SK-N-SH treated with all-trans-retinoic acid at 6 μM for 48 hours (cell line): ENCODE measurements around the gene FBXL5.

Experiments used
- ATAC-seq: fragments of 200-7000 bp; cut with Tn5 transposase; 3 replicates; pipeline ENCODE4 v1.9.1; 2020; ENCODE audit warnings: mild to moderate bottlenecking, moderate library complexity
- ARNTL ChIP-seq: fragments of 450-650 bp; formaldehyde crosslinking; IDR thresholded peaks from 2 replicates; pipeline ENCODE4 v1.5.0; 2020; ENCODE audit warnings: low read depth, mild to moderate bottlenecking, moderate library complexity, borderline replicate concordance
- BACH2 ChIP-seq: fragments of 250-450 bp; sonication (Bioruptor Pico); IDR thresholded peaks from 2 replicates; pipeline ENCODE4 v1.9.0; 2021; ENCODE audit warnings: mild to moderate bottlenecking, borderline replicate concordance
- CSDC2 ChIP-seq: fragments of 250-450 bp; sonication (Bioruptor Pico); IDR thresholded peaks from 2 replicates; pipeline ENCODE4 v1.5.0; 2020; ENCODE audit warnings: mild to moderate bottlenecking, moderate library complexity
- ESRRG ChIP-seq: fragments of 250-450 bp; sonication (Bioruptor Pico); IDR thresholded peaks from 2 replicates; pipeline ENCODE4 v1.6.1; 2021; ENCODE audit warnings: mild to moderate bottlenecking
- GLIS3 ChIP-seq: fragments of 250-450 bp; sonication (Bioruptor Pico); IDR thresholded peaks from 2 replicates; pipeline ENCODE4 v1.5.0; 2020; ENCODE audit warnings: mild to moderate bottlenecking, moderate library complexity
- ISL1 ChIP-seq: fragments of 250-450 bp; sonication (Bioruptor Pico); IDR thresholded peaks from 2 replicates; pipeline ENCODE4 v2.1.2; 2022; ENCODE audit warnings: mild to moderate bottlenecking, moderate library complexity
- OSR1 ChIP-seq: fragments of 250-450 bp; sonication (Bioruptor Pico); IDR thresholded peaks from 2 replicates; pipeline ENCODE4 v1.8.0; 2022; ENCODE audit warnings: moderate library complexity, mild to moderate bottlenecking, inconsistent platforms
- PPARA ChIP-seq: fragments of 250-450 bp; sonication (Bioruptor Pico); IDR thresholded peaks from 2 replicates; pipeline ENCODE4 v1.5.0; 2020; ENCODE audit warnings: mild to moderate bottlenecking, borderline replicate concordance
- RARB ChIP-seq: fragments of 250-450 bp; sonication (Bioruptor Pico); IDR thresholded peaks from 2 replicates; pipeline ENCODE4 v1.8.0; 2021; ENCODE audit warnings: mild to moderate bottlenecking, moderate library complexity
- SNAI2 ChIP-seq: fragments of 250-450 bp; sonication (Bioruptor Pico); IDR thresholded peaks from 2 replicates; pipeline ENCODE4 v1.5.0; 2020; ENCODE audit warnings: mild to moderate bottlenecking, moderate library complexity
- TCF4 ChIP-seq: fragments of 250-450 bp; sonication (Bioruptor Pico); IDR thresholded peaks from 2 replicates; pipeline ENCODE4 v1.8.0; 2021; ENCODE audit warnings: mild to moderate bottlenecking, moderate library complexity, borderline replicate concordance
- TOX ChIP-seq: fragments of 250-450 bp; sonication (Bioruptor Pico); IDR thresholded peaks from 2 replicates; pipeline ENCODE4 v1.8.0; 2021; ENCODE audit warnings: mild to moderate bottlenecking, moderate library complexity, borderline replicate concordance
- ZFP3 ChIP-seq: fragments of 250-450 bp; sonication (Bioruptor Pico); IDR thresholded peaks from 2 replicates; pipeline ENCODE4 v1.5.0; 2020; ENCODE audit warnings: mild to moderate bottlenecking, moderate library complexity
- ZFP30 ChIP-seq: fragments of 450-650 bp; formaldehyde crosslinking; IDR thresholded peaks from 2 replicates; pipeline ENCODE4 v1.5.0; 2022; ENCODE audit warnings: mild to moderate bottlenecking, moderate library complexity
- ZNF565 ChIP-seq: fragments of 450-650 bp; formaldehyde crosslinking; conservative IDR thresholded peaks from 2 replicates; pipeline ENCODE4 v1.5.0; 2020; ENCODE audit warnings: low read depth, mild to moderate bottlenecking, moderate library complexity
- ZNF70 ChIP-seq: fragments of 450-650 bp; formaldehyde crosslinking; IDR thresholded peaks from 2 replicates; pipeline ENCODE4 v1.5.0; 2020; ENCODE audit warnings: mild to moderate bottlenecking, moderate library complexity
- ZNF8 ChIP-seq: fragments of 450-650 bp; formaldehyde crosslinking; IDR thresholded peaks from 2 replicates; pipeline ENCODE4 v1.5.0; 2020; ENCODE audit warnings: mild to moderate bottlenecking, moderate library complexity
- TF ChIP-seq, protein P1 (sequence below): fragments of 250-450 bp; sonication (Bioruptor Pico); IDR thresholded peaks from 2 replicates; pipeline ENCODE4 v1.5.1; 2021; ENCODE audit warnings: mild to moderate bottlenecking, moderate library complexity
- TF ChIP-seq, protein P2 (sequence below): fragments of 250-450 bp; sonication (Bioruptor Pico); IDR thresholded peaks from 2 replicates; pipeline ENCODE4 v1.8.0; 2021; ENCODE audit warnings: low read depth, mild to moderate bottlenecking, moderate library complexity, borderline replicate concordance
- TF ChIP-seq, protein P3 (sequence below): fragments of 250-450 bp; sonication (Bioruptor Pico); IDR thresholded peaks from 2 replicates; pipeline ENCODE4 v1.8.0; 2020; ENCODE audit warnings: mild to moderate bottlenecking, moderate library complexity, borderline replicate concordance
- TF ChIP-seq, protein P4 (sequence below): fragments of 250-450 bp; sonication (Bioruptor Pico); IDR thresholded peaks from 2 replicates; pipeline ENCODE4 v1.5.1; 2020; ENCODE audit warnings: low read depth, mild to moderate bottlenecking, moderate library complexity
- TF ChIP-seq, protein P5 (sequence below): fragments of 250-450 bp; sonication (Bioruptor Pico); IDR thresholded peaks from 2 replicates; pipeline ENCODE4 v1.5.0; 2020; ENCODE audit warnings: mild to moderate bottlenecking, moderate library complexity

Gene FBXL5

DNA sequence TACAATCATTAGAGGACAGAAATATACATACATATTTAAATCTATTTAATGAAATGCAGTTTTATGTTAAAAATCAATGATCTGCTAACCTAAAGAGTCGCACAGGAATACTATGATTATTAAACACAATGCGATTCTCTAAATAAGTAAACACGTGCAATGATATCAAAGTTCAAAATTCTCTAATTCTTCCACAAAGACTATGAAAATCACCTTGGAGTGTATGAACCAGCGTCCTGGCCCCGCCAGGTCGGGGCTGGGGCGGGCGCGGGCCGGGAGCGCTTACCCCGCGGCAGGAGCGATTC lies 25.9 kb upstream of the FBXL5 start:
- no peak for ATAC-seq
- TF ChIP-seq ZFP30 (CRISPR knock-in tag): no peak

DNA sequence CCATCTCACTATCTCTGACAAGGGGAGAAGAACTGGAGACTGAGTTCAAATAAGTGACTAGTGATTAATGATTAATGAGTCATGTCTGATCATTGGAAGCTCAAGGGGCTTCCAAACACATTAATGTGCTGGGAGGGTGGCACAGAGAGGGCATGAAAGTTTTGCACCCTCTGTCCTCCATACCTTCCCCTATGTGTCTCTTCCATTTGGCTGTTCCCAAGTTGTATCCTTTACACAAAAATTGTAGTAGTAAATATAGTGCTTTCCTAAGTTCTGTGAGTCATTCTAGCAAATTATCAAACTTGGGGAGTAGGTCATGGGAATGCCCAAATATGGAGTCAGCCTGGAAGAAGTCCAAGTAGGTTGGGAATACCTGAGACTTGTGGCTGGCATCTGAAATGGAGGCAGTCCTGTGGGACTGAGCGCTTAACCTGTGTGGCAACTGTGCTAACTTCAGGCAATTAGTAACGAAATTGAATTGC lies 22.4 kb upstream of the FBXL5 start:
- ATAC-seq: no peak
- TF ChIP-seq TOX (CRISPR knock-in tag): no peak
- TF ChIP-seq ZFP3 (CRISPR knock-in tag): no peak
- TF ChIP-seq ZNF70 (CRISPR knock-in tag): no peak
- TF ChIP-seq, protein P1, sequence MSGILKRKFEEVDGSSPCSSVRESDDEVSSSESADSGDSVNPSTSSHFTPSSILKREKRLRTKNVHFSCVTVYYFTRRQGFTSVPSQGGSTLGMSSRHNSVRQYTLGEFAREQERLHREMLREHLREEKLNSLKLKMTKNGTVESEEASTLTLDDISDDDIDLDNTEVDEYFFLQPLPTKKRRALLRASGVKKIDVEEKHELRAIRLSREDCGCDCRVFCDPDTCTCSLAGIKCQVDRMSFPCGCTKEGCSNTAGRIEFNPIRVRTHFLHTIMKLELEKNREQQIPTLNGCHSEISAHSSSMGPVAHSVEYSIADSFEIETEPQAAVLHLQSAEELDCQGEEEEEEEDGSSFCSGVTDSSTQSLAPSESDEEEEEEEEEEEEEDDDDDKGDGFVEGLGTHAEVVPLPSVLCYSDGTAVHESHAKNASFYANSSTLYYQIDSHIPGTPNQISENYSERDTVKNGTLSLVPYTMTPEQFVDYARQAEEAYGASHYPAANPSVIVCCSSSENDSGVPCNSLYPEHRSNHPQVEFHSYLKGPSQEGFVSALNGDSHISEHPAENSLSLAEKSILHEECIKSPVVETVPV (CRISPR knock-in tag): no peak
- TF ChIP-seq ZNF565: no peak
- TF ChIP-seq, protein P2, sequence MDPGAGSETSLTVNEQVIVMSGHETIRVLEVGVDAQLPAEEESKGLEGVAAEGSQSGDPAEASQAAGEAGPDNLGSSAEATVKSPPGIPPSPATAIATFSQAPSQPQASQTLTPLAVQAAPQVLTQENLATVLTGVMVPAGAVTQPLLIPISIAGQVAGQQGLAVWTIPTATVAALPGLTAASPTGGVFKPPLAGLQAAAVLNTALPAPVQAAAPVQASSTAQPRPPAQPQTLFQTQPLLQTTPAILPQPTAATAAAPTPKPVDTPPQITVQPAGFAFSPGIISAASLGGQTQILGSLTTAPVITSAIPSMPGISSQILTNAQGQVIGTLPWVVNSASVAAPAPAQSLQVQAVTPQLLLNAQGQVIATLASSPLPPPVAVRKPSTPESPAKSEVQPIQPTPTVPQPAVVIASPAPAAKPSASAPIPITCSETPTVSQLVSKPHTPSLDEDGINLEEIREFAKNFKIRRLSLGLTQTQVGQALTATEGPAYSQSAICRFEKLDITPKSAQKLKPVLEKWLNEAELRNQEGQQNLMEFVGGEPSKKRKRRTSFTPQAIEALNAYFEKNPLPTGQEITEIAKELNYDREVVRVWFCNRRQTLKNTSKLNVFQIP (CRISPR knock-in tag): no peak
- TF ChIP-seq ARNTL: no peak
- TF ChIP-seq, protein P3, sequence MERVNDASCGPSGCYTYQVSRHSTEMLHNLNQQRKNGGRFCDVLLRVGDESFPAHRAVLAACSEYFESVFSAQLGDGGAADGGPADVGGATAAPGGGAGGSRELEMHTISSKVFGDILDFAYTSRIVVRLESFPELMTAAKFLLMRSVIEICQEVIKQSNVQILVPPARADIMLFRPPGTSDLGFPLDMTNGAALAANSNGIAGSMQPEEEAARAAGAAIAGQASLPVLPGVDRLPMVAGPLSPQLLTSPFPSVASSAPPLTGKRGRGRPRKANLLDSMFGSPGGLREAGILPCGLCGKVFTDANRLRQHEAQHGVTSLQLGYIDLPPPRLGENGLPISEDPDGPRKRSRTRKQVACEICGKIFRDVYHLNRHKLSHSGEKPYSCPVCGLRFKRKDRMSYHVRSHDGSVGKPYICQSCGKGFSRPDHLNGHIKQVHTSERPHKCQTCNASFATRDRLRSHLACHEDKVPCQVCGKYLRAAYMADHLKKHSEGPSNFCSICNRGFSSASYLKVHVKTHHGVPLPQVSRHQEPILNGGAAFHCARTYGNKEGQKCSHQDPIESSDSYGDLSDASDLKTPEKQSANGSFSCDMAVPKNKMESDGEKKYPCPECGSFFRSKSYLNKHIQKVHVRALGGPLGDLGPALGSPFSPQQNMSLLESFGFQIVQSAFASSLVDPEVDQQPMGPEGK (CRISPR knock-in tag): no peak
- no peak for TF ChIP-seq PPARA (CRISPR knock-in tag)
- TF ChIP-seq, protein P4, sequence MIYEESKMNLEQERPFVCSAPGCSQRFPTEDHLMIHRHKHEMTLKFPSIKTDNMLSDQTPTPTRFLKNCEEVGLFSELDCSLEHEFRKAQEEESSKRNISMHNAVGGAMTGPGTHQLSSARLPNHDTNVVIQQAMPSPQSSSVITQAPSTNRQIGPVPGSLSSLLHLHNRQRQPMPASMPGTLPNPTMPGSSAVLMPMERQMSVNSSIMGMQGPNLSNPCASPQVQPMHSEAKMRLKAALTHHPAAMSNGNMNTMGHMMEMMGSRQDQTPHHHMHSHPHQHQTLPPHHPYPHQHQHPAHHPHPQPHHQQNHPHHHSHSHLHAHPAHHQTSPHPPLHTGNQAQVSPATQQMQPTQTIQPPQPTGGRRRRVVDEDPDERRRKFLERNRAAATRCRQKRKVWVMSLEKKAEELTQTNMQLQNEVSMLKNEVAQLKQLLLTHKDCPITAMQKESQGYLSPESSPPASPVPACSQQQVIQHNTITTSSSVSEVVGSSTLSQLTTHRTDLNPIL: no peak
- no peak for TF ChIP-seq TCF4
- TF ChIP-seq RARB: no peak
- no peak for TF ChIP-seq ZFP30 (CRISPR knock-in tag)
- no peak for TF ChIP-seq CSDC2 (CRISPR knock-in tag)
- no peak for TF ChIP-seq ISL1 (CRISPR knock-in tag)
- TF ChIP-seq OSR1 (CRISPR knock-in tag): no peak
- no peak for TF ChIP-seq SNAI2 (CRISPR knock-in tag)
- no peak for TF ChIP-seq ZNF8

DNA sequence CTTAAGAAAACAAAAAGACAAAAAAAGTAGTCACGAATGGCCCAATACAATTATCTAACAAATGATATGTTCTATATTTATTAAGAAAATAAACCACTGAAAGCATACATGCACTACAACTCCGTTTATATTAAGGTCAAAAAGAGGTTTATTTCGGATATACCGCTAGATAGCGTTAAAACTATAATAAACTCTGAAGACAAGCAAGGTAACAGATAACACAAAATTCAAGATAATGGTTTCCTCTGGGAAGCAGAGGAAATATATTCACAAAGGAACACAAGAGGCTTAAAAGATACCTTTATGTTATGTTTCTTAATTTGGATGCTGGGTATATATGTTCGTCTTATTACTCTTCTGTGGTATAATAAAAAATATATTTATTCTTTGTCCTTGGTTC lies 21.7 kb upstream of the FBXL5 start:
- TF ChIP-seq BACH2 (CRISPR knock-in tag): no peak
- TF ChIP-seq ESRRG (CRISPR knock-in tag): no peak
- TF ChIP-seq, protein P3 (CRISPR knock-in tag): no peak
- TF ChIP-seq, protein P2 (CRISPR knock-in tag): no peak
- no peak for TF ChIP-seq ZFP30 (CRISPR knock-in tag)
- no peak for TF ChIP-seq ZNF8
- no peak for TF ChIP-seq GLIS3
- TF ChIP-seq TOX (CRISPR knock-in tag): no peak
- TF ChIP-seq ZFP3 (CRISPR knock-in tag): no peak
- TF ChIP-seq ZNF565: no peak
- TF ChIP-seq PPARA (CRISPR knock-in tag): no peak
- TF ChIP-seq, protein P5, sequence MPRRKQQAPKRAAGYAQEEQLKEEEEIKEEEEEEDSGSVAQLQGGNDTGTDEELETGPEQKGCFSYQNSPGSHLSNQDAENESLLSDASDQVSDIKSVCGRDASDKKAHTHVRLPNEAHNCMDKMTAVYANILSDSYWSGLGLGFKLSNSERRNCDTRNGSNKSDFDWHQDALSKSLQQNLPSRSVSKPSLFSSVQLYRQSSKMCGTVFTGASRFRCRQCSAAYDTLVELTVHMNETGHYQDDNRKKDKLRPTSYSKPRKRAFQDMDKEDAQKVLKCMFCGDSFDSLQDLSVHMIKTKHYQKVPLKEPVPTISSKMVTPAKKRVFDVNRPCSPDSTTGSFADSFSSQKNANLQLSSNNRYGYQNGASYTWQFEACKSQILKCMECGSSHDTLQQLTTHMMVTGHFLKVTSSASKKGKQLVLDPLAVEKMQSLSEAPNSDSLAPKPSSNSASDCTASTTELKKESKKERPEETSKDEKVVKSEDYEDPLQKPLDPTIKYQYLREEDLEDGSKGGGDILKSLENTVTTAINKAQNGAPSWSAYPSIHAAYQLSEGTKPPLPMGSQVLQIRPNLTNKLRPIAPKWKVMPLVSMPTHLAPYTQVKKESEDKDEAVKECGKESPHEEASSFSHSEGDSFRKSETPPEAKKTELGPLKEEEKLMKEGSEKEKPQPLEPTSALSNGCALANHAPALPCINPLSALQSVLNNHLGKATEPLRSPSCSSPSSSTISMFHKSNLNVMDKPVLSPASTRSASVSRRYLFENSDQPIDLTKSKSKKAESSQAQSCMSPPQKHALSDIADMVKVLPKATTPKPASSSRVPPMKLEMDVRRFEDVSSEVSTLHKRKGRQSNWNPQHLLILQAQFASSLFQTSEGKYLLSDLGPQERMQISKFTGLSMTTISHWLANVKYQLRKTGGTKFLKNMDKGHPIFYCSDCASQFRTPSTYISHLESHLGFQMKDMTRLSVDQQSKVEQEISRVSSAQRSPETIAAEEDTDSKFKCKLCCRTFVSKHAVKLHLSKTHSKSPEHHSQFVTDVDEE (CRISPR knock-in tag): no peak
- no peak for TF ChIP-seq ZNF70 (CRISPR knock-in tag)
- no peak for ATAC-seq
